ENCODE results near the gene VPS50.
"Not testable (repeated sequence)": the region's sequence is repeated elsewhere in the genome, so short reads cannot be mapped to it uniquely, and the experiment has no call there.

Gene VPS50

GRCh38 chr7:93239824-93240223 lies 7.7 kb downstream of the VPS50 start:
- DNase-seq, result no peak

- no peak for DNase-seq
Observed at GRCh38 chr7:93242106-93242505, 9.9 kb downstream of the VPS50 start.

- no peak for DNase-seq
Observed at GRCh38 chr7:93245525-93246432, 13.6 kb downstream of the VPS50 start.

GRCh38 chr7:93249491-93250148 lies 17.5 kb downstream of the VPS50 start:
- no peak for DNase-seq

- DNase-seq, result no peak
Observed at GRCh38 chr7:93258661-93259060, 26.5 kb downstream of the VPS50 start.

- no peak for DNase-seq
Observed at GRCh38 chr7:93262535-93262934, 30.4 kb downstream of the VPS50 start.

- no peak for DNase-seq
Observed at GRCh38 chr7:93265220-93265619, 33.1 kb downstream of the VPS50 start.

GRCh38 chr7:93279541-93279940 lies 47.4 kb downstream of the VPS50 start:
- no peak for DNase-seq

GRCh38 chr7:93284908-93285307 lies 52.7 kb downstream of the VPS50 start:
- no peak for DNase-seq

GRCh38 chr7:93293229-93293628 lies 61.1 kb downstream of the VPS50 start:
- no peak for DNase-seq

GRCh38 chr7:93298206-93298605 lies 66.0 kb downstream of the VPS50 start:
- no peak for DNase-seq

GRCh38 chr7:93298671-93299070 lies 66.5 kb downstream of the VPS50 start:
- DNase-seq, result no peak

GRCh38 chr7:93301736-93302135 lies 69.6 kb downstream of the VPS50 start:
- DNase-seq, result no peak

- DNase-seq, result no peak
Observed at GRCh38 chr7:93307131-93307660, 75.0 kb downstream of the VPS50 start.

- no peak for DNase-seq
Observed at GRCh38 chr7:93307943-93308342, 75.8 kb downstream of the VPS50 start.

GRCh38 chr7:93310346-93310745 lies 78.2 kb downstream of the VPS50 start:
- no peak for DNase-seq

- no peak for DNase-seq
Observed at GRCh38 chr7:93314449-93314848, 82.3 kb downstream of the VPS50 start.

GRCh38 chr7:93315896-93316295 lies 83.7 kb downstream of the VPS50 start:
- no peak for DNase-seq

GRCh38 chr7:93316730-93317129 lies 84.6 kb downstream of the VPS50 start:
- no peak for DNase-seq

GRCh38 chr7:93320887-93321286 lies 88.7 kb downstream of the VPS50 start:
- DNase-seq, result no peak

- DNase-seq, result not testable (repeated sequence)
Observed at GRCh38 chr7:93326291-93326690, 94.1 kb downstream of the VPS50 start.

GRCh38 chr7:93327006-93327633 lies 95.0 kb downstream of the VPS50 start:
- no peak for DNase-seq

GRCh38 chr7:93331706-93332105 lies 99.5 kb downstream of the VPS50 start:
- no peak for DNase-seq

- no peak for DNase-seq
Observed at GRCh38 chr7:93332172-93332571, 100.0 kb downstream of the VPS50 start.

Data from NCI-H187 treated with DMSO at 0.1 percent for 48 hours (cell line).